Naive thymus-derived CD8-positive, alpha-beta T cell (primary cell): ENCODE measurements around the gene CD83. TPM values are rescaled to one million over a fixed set of nuclear protein-coding genes. Genes with fewer than 3 reads are reported as not detected.

Source experiments
- ATAC-seq, 2 donors: fragments of 150-1000 bp; cut with Tn5 transposase in 1 of 2; sonication (Bioruptor Pico), chemical (Tn5 transposase) in 1 of 2; 1 replicate in 1 of 2; 2 replicates in 1 of 2; pipeline ENCODE4 v1.10.0; 2021; ENCODE audit warnings: mild to moderate bottlenecking in 2 of 2, moderate library complexity in 2 of 2
- POLR2A ChIA-PET: fragments of 350-600 bp; sonication (Branson Sonifier 250); formaldehyde crosslinking; loops from one replicate; lab custom pipeline; 2021; ENCODE audit warnings: antibody characterized with exemption; lab: Charles Lee
- DNase-seq, 10 donors: peaks; one replicate each; pipeline versions ENCODE4 v3.0.0 to v3.0.0-alpha.2; 2020 to 2022
- H3K27ac Mint-ChIP-seq, 10 donors: one replicate each; pipeline ENCODE4 v1.8.0; 2020 to 2022; ENCODE audit warnings: mild to moderate bottlenecking in 10 of 10, mixed read lengths in 10 of 10, moderate library complexity in 4 of 10, inconsistent platforms in 1 of 10
- H3K27me3 Mint-ChIP-seq, 5 donors: one replicate each; pipeline ENCODE4 v1.8.0; 2021 to 2022; ENCODE audit warnings: mixed read lengths in 5 of 5
- H3K36me3 Mint-ChIP-seq, 3 donors: one replicate each; pipeline ENCODE4 v1.8.0; 2020 to 2022; ENCODE audit warnings: mixed read lengths in 3 of 3, mild to moderate bottlenecking in 2 of 3, inconsistent platforms in 1 of 3
- H3K4me1 Mint-ChIP-seq, 4 donors: one replicate each; pipeline ENCODE4 v1.8.0; 2021 to 2022; ENCODE audit warnings: mixed read lengths in 4 of 4
- H3K4me3 Mint-ChIP-seq, 10 donors: one replicate each; pipeline ENCODE4 v1.8.0; 2020 to 2022; ENCODE audit warnings: mild to moderate bottlenecking in 10 of 10, mixed read lengths in 10 of 10, moderate library complexity in 6 of 10, inconsistent platforms in 1 of 10
- H3K9me3 Mint-ChIP-seq, 9 donors: one replicate each; pipeline ENCODE4 v1.8.0; 2020 to 2022; ENCODE audit warnings: mixed read lengths in 9 of 9, mild to moderate bottlenecking in 3 of 9, inconsistent platforms in 1 of 9, moderate library complexity in 1 of 9
- polyA plus RNA-seq, 3 donors: library from polyadenylated mRNA; unstranded; fragments of 300-500 nt; fragmentation: Illumina TruSeq; gene quantifications; one replicate each; pipeline ENCODE4 v1.2.3, GENCODE V29; 2021
- total RNA-seq, 8 experiments: library from RNA in 2 of 8; stranded (reverse) in 2 of 8; gene quantifications; one replicate each; pipeline ENCODE4 v1.2.3 and lab custom pipeline; 2021 to 2026

CD83 gene
- total and polyA plus RNA-seq, 5 experiments from 2014 or later, result 1.6 to 10.4 (median 2.9) TPM

DNA sequence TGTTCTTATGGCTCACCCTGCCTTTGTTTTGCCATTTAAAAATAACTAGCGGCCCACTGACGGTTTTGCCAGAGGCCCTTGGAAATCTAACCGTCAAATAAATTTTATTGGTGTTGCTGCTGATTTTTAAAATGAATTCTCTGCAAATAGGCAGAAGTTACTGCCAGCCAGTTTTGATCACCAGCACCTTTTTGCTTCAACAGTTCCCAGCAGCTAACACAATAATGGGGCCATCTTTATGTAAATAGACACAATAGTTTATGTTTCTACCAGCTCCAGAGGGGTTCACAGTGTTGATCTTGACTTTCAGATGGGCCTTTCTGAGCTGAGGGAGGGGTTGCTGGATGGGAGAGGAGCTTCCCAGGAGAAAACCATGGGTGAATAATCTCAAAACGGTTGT, 11.2 kb downstream of the CD83 start:
- DNase-seq, result no peak
- POLR2A ChIA-PET, result interaction anchor here (1.6 kb wide), 1 partner anchor 11 kb away, joined by 5 read pairs; the partner anchor contains the start of gene CD83
- no peaks in the 10 kb centered on the region for H3K9me3 Mint-ChIP-seq

DNA sequence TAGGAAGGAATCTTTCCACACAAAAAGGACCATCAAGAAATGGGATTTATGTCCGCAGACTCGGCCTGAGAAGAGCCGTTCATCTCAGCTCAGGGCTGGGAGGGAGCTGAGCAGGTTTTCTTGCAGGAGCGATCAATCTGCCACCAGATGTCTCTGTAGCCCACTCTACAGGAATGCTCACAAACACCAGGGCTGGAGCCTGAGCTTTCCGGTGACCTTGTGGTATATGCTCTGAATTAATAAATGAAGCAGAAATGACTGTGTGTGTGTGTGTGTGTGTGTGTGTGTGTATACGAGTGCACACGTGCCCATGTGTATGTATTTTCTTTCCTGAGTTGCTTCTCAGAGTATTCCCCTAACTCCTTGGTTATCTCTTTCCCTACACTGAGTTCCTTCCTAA, 12.0 kb downstream of the CD83 start:
- Mint-ChIP-seq H3K36me3 (peaks cover 0 to 36% (median 16%) of the 10 kb centered on the region in 3 donors), H3K27ac (no peak overlapping the region)

More for the DNA sequence above, 11.2 kb downstream of the CD83 start:
- no peaks in the 10 kb centered on the region for H3K27me3 Mint-ChIP-seq
- no peak for ATAC-seq
- H3K4me1 Mint-ChIP-seq, result peaks cover 8 to 61% (median 10%) of the 10 kb centered on the region in 4 donors
- H3K27ac Mint-ChIP-seq, result peak overlapping the region in 1 of 10 donors; percentile 19
- peaks cover 0 to 28% (median 10%) of the 10 kb centered on the region in 3 donors for H3K36me3 Mint-ChIP-seq
- H3K4me3 Mint-ChIP-seq, result no peak overlapping the region

DNA sequence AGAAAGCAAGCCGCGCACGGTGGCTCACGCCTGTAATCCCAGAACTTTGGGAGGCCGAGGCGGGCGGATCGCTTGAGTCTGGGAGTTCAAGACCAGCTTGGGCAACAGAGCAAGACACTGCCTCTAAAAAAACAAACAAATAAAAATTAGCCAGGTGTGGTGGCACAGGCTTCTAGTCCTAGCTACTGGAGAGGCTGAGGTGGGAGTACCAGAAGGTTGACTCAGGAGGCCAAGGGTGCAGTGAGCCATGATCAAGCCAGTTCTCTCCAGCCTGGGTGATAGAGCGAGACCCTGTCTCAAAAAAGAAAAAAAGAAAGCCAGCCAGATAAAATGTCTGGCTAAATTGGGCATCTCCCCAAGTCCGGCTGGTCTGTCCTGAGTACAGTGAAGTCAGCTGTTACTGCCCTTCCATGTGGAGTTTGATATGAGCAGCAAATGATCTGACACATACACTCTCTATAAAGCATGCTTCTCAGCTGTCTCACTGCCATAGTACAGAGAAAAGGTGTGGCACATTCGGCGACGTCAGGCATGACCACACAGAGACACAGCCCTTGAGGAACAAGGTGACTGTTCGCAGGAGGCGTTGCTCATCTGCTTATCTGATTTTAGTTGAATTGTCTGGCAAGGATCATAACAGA, 13.0 kb downstream of the CD83 start:
- no peaks in the 10 kb centered on the region for H3K27me3 Mint-ChIP-seq
- peak overlapping the region in 1 of 10 donors; percentile 3 for H3K27ac Mint-ChIP-seq
- H3K4me3 Mint-ChIP-seq, result no peak overlapping the region
- peaks cover 0 to 44% (median 23%) of the 10 kb centered on the region in 3 donors for H3K36me3 Mint-ChIP-seq
- ATAC-seq (no peak), DNase-seq (no peak)
- H3K9me3 Mint-ChIP-seq, result no peaks in the 10 kb centered on the region
- H3K4me1 Mint-ChIP-seq, result peaks cover 6 to 44% (median 7%) of the 10 kb centered on the region in 4 donors
- POLR2A ChIA-PET, result interaction anchor here (1.6 kb wide), 1 partner anchor 13 kb away, joined by 5 read pairs; the partner anchor contains the start of gene CD83

More for the DNA sequence above, 12.0 kb downstream of the CD83 start:
- Mint-ChIP-seq H3K4me1 (peaks cover 8 to 53% (median 10%) of the 10 kb centered on the region in 4 donors), H3K9me3 (no peaks in the 10 kb centered on the region), H3K27me3 (no peaks in the 10 kb centered on the region), H3K4me3 (no peak overlapping the region)
- POLR2A ChIA-PET, result interaction anchor here (0.6 to 1.6 kb wide), 2 partner anchors 12 to 1170 kb away, joined by 3 to 5 read pairs; partner anchors contain the start of gene CD83
- ATAC-seq, result peak; percentile 79 to 82
- peak in 9 of 10 donors; percentile 12 to 71 (median 32) for DNase-seq

DNA sequence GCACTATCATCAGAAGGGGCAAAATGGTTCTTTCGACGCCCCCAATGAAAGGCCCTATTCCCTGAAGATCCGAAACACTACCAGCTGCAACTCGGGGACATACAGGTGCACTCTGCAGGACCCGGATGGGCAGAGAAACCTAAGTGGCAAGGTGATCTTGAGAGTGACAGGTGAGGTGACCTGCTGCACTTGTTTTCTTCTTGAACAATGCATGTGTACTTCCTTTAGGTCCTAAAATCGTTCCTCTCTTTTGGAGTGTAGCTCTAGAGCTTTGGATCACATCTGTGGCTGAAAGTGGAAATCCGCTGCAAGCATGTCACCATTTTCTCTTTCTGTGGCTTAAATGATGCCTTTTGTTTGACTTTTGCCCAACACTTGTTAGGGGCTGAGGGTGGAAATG, 14.0 kb downstream of the CD83 start:
- peaks cover 6 to 34% (median 7%) of the 10 kb centered on the region in 4 donors for H3K4me1 Mint-ChIP-seq
- peaks cover 0 to 48% (median 28%) of the 10 kb centered on the region in 3 donors for H3K36me3 Mint-ChIP-seq
- H3K27ac Mint-ChIP-seq, result peak overlapping the region in 1 of 10 donors; percentile 27
- no peaks in the 10 kb centered on the region for H3K9me3 Mint-ChIP-seq
- POLR2A ChIA-PET, result no interaction called here
- no peaks in the 10 kb centered on the region for H3K27me3 Mint-ChIP-seq
- no peak for ATAC-seq
- no peak overlapping the region for H3K4me3 Mint-ChIP-seq
- DNase-seq, result no peak

DNA sequence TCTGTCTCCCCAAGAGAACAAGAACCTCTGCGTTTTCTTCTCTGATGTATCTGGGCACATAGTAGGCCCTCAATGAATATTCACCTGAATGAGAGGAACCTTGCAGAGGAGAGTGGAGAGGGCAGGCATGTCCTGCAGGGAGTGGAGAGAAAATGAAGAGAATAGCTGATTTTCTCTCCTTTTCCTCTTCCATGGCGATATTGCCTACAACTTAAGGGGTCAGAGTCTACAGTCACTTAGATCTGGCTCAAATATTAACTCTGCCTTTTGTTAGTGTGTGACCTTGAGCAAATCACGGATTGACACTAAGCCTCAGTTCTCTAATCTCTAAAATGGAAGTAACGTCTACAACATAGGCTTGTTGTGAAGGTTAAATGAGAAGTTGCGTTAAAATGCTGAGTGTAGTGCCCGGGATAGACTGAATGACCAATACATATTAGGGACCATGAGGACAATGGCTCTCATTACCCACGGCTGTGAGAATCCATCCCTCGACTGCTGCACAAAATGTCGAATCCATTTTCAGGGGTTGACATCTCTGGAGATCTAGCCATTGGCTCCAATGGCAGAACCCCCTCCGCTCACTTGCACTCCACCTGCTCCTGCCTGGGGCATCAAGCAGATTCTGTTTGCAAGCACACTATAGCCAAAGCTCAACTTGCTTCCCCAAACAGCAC, 14.8 kb downstream of the CD83 start:
- Mint-ChIP-seq H3K27me3 (no peaks in the 10 kb centered on the region), H3K9me3 (no peaks in the 10 kb centered on the region), H3K4me3 (no peak overlapping the region), H3K4me1 (peaks cover 6 to 33% (median 7%) of the 10 kb centered on the region in 4 donors), H3K27ac (no peak overlapping the region), H3K36me3 (peaks cover 0 to 48% (median 28%) of the 10 kb centered on the region in 3 donors)
- ATAC-seq (no peak), DNase-seq (no peak)
- POLR2A ChIA-PET, result no interaction called here

DNA sequence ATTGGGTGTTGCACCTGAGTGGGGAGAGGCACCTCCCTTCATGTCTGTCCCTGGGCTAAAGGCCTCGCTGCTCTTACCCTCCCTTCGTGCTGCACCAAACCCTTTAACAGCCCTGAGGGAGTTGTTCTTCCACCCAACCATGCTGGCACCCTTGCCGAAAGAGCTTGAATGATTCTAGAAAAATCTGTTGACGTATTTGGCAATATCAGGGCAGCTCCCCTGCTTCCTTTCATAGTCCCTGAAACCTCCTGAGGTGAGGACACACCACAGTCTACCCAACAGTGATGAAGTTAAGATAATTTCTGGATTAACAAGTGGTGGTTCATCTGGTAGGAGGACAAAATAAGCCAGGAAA, 15.3 kb downstream of the CD83 start:
- Mint-ChIP-seq H3K36me3 (peaks cover 0 to 48% (median 28%) of the 10 kb centered on the region in 3 donors), H3K27me3 (no peaks in the 10 kb centered on the region), H3K9me3 (no peaks in the 10 kb centered on the region), H3K27ac (no peak overlapping the region), H3K4me3 (no peak overlapping the region), H3K4me1 (peaks cover 6 to 27% (median 7%) of the 10 kb centered on the region in 4 donors)
- no peak for ATAC-seq
- POLR2A ChIA-PET, result no interaction called here
- DNase-seq, result no peak

DNA sequence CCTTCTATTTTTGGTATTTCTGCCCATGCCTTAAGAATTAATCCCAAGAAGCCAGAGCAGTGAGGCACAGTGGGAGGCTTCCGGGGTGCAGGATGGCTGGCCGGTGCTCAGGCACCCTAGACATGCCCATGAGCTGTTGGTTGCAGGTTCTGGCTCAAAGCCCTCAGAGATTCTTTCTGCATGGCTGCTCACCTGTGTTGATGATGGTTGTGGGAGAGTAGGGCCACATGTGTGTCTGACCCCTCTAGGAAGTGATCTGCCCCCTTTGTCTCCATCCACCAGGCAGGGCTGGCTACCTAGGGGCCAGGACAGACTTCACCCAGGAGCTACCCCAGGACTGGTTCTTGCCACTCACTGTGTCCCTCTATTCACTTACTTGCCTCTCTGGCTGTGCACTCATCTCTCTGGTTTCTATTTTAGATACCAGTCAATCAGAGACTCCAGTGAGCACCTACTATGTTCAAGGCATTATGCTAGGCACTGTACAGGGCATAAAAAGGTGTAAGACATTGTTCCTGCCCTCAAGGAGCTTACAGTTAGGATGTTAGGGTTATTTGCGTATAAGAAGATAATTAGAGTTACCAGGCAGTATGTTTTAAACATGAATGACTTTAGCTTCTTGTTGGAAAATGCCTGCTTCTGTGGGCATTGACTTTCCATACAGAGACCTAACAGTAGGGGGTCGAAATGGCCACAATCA, 16.8 kb downstream of the CD83 start:
- POLR2A ChIA-PET, result interaction anchor here (0.6 kb wide), 1 partner anchor 1102 kb away, joined by 5 read pairs; no protein-coding TSS in a partner anchor
- Mint-ChIP-seq H3K27me3 (no peaks in the 10 kb centered on the region), H3K9me3 (no peaks in the 10 kb centered on the region), H3K4me1 (peaks cover 6 to 13% (median 7%) of the 10 kb centered on the region in 4 donors), H3K4me3 (no peak overlapping the region), H3K36me3 (peaks cover 0 to 48% (median 28%) of the 10 kb centered on the region in 3 donors), H3K27ac (no peak overlapping the region)
- no peak for ATAC-seq
- DNase-seq, result no peak

DNA sequence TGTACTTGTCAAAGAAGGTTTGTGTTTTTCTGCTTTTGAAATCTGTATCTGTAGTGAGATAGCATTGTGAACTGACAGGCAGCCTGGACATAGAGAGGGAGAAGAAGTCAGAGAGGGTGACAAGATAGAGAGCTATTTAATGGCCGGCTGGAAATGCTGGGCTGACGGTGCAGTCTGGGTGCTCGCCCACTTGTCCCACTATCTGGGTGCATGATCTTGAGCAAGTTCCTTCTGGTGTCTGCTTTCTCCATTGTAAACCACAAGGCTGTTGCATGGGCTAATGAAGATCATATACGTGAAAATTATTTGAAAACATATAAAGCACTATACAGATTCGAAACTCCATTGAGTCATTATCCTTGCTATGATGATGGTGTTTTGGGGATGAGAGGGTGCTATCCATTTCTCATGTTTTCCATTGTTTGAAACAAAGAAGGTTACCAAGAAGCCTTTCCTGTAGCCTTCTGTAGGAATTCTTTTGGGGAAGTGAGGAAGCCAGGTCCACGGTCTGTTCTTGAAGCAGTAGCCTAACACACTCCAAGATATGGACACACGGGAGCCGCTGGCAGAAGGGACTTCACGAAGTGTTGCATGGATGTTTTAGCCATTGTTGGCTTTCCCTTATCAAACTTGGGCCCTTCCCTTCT, 18.4 kb downstream of the CD83 start:
- POLR2A ChIA-PET, result interaction anchor here (0.6 kb wide), 1 partner anchor 12 kb away, joined by 4 read pairs; no protein-coding TSS in a partner anchor
- H3K36me3 Mint-ChIP-seq, result peaks cover 0 to 44% (median 28%) of the 10 kb centered on the region in 3 donors
- no peak overlapping the region for H3K27ac Mint-ChIP-seq
- ATAC-seq (no peak), DNase-seq (no peak)
- H3K4me1 Mint-ChIP-seq, result peaks cover 0 to under 1% (median 0%) of the 10 kb centered on the region in 4 donors
- H3K4me3 Mint-ChIP-seq, result no peak overlapping the region
- H3K27me3 Mint-ChIP-seq, result no peaks in the 10 kb centered on the region
- no peaks in the 10 kb centered on the region for H3K9me3 Mint-ChIP-seq

DNA sequence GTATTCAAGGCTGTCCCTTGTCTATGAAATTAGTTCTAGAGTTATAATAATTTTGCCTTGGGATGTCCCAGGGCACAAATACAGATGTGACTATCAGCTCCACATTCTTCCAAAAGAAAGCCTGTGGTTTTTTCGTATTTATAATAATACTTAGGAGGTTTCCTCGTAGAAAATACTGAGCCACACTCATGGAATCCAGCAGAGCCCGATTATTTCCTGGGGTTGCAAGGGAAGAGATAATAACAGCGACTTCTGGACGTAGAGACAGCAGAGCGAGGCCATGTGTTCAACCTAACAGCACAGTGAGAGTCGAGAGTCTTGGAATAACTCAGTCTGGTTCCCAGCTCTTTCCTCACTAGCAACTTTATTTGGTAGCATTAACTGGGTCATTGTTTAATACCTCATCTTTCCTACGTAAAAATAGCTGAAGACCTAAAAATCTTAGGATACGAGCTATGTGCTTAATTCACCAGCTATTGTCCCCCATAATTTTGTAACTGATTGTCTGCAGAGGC, 21.2 kb downstream of the CD83 start:
- Mint-ChIP-seq H3K36me3 (peaks cover 0 to 24% (median 17%) of the 10 kb centered on the region in 3 donors), H3K4me3 (no peak overlapping the region), H3K9me3 (no peaks in the 10 kb centered on the region), H3K27me3 (no peaks in the 10 kb centered on the region), H3K27ac (peak overlapping the region in 1 of 10 donors; percentile 75), H3K4me1 (no peaks in the 10 kb centered on the region)
- ATAC-seq (no peak), DNase-seq (no peak)
- POLR2A ChIA-PET, result interaction anchor here (0.8 kb wide), 1 partner anchor 64 kb away, joined by 4 read pairs; no protein-coding TSS in a partner anchor

DNA sequence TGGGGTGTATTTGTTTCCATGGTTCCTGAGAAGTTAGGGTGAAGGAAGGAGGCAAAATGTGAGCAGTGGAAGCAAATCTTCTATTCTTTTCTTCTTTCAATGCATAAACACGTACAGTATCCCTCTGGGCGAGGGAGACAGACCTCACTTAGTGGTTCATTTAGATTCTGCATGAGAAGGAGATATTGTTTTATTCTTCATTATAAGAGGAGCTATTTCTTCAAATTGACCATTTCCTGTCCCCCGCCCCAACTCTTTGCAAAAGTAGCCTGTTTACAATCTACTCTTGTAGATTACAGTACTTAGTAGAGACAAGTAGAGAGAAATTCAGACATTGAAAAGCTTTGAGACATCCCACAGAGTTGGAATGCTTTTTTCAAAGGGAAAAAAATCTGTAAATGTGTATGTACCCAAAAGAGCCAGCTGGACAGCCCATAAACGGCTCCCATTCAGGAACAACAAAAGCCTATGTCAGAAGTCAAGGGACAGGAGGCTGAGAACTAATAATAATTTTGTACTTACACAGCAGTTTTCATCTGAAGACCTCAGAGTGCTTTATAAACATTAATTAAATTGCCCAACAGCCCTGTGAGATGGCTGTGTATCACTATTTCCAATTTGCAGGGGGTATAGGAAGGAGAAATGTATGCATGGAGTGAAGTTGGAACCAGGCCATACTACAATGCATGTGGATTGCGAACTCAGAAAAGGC, 23.9 kb downstream of the CD83 start:
- POLR2A ChIA-PET, result no interaction called here
- H3K27ac Mint-ChIP-seq, result peak overlapping the region in 2 of 10 donors; percentile 3 to 42
- H3K9me3 Mint-ChIP-seq, result no peaks in the 10 kb centered on the region
- no peak for ATAC-seq
- DNase-seq, result no peak
- H3K36me3 Mint-ChIP-seq, result no peaks in the 10 kb centered on the region
- no peaks in the 10 kb centered on the region for H3K27me3 Mint-ChIP-seq
- H3K4me1 Mint-ChIP-seq, result peaks cover 2 to 8% (median 5%) of the 10 kb centered on the region in 4 donors
- H3K4me3 Mint-ChIP-seq, result no peak overlapping the region

DNA sequence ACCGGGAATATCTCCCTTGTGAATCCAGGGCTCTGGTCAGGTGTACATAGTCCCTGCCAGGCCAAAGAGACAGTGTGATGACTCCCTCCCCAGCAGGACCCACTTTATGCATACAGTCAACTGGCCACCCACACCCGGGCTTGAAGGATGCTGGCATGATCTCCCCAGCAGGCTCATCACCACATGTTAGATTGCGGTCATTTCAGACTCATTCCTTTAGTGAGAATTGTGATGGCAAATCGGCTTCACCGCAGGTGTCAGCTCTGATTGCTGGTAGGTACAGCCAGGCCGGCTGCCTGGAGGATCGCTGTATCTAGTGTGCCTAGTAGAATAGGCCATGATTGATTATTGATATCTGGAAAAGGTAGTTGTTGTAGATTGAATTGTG, 24.5 kb downstream of the CD83 start:
- Mint-ChIP-seq H3K9me3 (no peaks in the 10 kb centered on the region), H3K36me3 (no peaks in the 10 kb centered on the region), H3K4me3 (no peak overlapping the region), H3K27ac (peak overlapping the region in 1 of 10 donors; percentile 8), H3K27me3 (no peaks in the 10 kb centered on the region), H3K4me1 (peaks cover 2 to 8% (median 5%) of the 10 kb centered on the region in 4 donors)
- DNase-seq (no peak), ATAC-seq (no peak)
- POLR2A ChIA-PET, result no interaction called here
